ENCODE measurements around the gene PRAF2. TPM values are rescaled to one million over a fixed set of nuclear protein-coding genes. Genes with fewer than 3 reads are reported as not detected.

The PRAF2 gene
- total and polyA plus RNA-seq, 9 of the 15 experiments (the other 6 are each of a cell fraction or from before 2014, with no cell fraction given), result 0.24 to 5.7 (median 2.0) TPM

- TF ChIP-seq ZNF318 (IDR thresholded peaks at IDR 0.05; ENCODE audit: borderline replicate concordance in 1 of 2, low read depth in 1 of 2), result no peak
Measured at GRCh38 chrX:49089553-49089952, 15.8 kb upstream of the PRAF2 start (continued).
